ENCODE results near the gene MED26.

DNA sequence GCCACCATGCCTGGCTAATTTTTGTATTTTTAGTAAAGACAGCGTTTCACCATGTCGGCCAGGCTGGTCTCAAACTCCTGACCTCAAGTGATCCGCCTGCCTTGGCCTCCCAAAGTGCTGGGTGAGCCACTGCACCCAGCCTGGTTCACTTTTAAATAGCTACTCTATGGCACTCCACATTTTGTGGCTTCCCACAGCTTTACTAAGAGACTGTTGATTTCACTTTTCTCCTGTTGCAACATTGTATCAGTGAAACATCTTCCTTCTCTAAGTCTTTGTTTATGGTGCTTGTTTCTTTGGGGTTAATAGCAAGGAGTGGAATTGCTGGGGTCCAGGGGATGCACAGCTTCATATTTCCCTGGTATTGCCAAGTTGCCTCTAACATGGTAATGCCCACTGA lies 45.2 kb upstream of the MED26 start:
- TF ChIP-seq PRMT3 (CRISPR knock-in tag; IDR thresholded peaks at IDR 0.05; ENCODE audit: borderline replicate concordance, low read depth), result no peak
- TF ChIP-seq, protein P1, sequence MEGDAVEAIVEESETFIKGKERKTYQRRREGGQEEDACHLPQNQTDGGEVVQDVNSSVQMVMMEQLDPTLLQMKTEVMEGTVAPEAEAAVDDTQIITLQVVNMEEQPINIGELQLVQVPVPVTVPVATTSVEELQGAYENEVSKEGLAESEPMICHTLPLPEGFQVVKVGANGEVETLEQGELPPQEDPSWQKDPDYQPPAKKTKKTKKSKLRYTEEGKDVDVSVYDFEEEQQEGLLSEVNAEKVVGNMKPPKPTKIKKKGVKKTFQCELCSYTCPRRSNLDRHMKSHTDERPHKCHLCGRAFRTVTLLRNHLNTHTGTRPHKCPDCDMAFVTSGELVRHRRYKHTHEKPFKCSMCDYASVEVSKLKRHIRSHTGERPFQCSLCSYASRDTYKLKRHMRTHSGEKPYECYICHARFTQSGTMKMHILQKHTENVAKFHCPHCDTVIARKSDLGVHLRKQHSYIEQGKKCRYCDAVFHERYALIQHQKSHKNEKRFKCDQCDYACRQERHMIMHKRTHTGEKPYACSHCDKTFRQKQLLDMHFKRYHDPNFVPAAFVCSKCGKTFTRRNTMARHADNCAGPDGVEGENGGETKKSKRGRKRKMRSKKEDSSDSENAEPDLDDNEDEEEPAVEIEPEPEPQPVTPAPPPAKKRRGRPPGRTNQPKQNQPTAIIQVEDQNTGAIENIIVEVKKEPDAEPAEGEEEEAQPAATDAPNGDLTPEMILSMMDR (CRISPR knock-in tag; IDR thresholded peaks at IDR 0.05), result no peak
- TF ChIP-seq, protein P2, sequence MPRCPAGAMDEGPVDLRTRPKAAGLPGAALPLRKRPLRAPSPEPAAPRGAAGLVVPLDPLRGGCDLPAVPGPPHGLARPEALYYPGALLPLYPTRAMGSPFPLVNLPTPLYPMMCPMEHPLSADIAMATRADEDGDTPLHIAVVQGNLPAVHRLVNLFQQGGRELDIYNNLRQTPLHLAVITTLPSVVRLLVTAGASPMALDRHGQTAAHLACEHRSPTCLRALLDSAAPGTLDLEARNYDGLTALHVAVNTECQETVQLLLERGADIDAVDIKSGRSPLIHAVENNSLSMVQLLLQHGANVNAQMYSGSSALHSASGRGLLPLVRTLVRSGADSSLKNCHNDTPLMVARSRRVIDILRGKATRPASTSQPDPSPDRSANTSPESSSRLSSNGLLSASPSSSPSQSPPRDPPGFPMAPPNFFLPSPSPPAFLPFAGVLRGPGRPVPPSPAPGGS (CRISPR knock-in tag; IDR thresholded peaks at IDR 0.05), result no peak
- TF ChIP-seq FOXP1 (IDR thresholded peaks at IDR 0.05), result no peak
- TF ChIP-seq FOXP1 (CRISPR knock-in tag; IDR thresholded peaks at IDR 0.05), result no peak
- TF ChIP-seq POLR2A (IDR thresholded peaks at IDR 0.05; ENCODE audit: insufficient read depth in 1 of 2, low read depth in 2 of 2, low read length in 2 of 2), result no peak
- TF ChIP-seq, protein P3, sequence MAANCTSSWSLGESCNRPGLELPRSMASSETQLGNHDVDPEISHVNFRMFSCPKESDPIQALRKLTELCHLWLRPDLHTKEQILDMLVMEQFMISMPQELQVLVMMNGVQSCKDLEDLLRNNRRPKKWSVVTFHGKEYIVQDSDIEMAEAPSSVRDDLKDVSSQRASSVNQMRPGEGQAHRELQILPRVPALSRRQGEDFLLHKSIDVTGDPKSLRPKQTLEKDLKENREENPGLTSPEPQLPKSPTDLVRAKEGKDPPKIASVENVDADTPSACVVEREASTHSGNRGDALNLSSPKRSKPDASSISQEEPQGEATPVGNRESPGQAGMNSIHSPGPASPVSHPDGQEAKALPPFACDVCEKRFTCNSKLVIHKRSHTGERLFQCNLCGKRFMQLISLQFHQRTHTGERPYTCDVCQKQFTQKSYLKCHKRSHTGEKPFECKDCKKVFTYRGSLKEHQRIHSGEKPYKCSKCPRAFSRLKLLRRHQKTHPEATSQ (CRISPR knock-in tag; IDR thresholded peaks at IDR 0.05; ENCODE audit: borderline replicate concordance), result no peak
- no peak for TF ChIP-seq BRCA1 (CRISPR knock-in tag; IDR thresholded peaks at IDR 0.05)
- TF ChIP-seq EP300 (IDR thresholded peaks at IDR 0.05; ENCODE audit: low read depth in 2 of 2, low read length in 2 of 2), result no peak
- TF ChIP-seq EP300 (CRISPR knock-in tag; IDR thresholded peaks at IDR 0.05; ENCODE audit: borderline replicate concordance), result no peak
- no peak for TF ChIP-seq EZH2 (conservative IDR thresholded peaks at IDR 0.05; ENCODE audit: low read depth, low read length)
